GM20431 (cell line): ENCODE results near the gene GPANK1.

Experiments used
- in situ Hi-C: fragments of 300-500 bp; cut with MseI, MboI; formaldehyde crosslinking; loops from one replicate; pipeline ENCODE4 v1.15.0; 2020; ENCODE audit warnings: low sequenced_read_pairs; ENCODE audit not compliant: unreplicated experiment

Gene GPANK1

GRCh38 chr6:31643818-31644454 is 20.9 kb downstream of the GPANK1 start:
- in situ Hi-C loops: no loop called here

GRCh38 chr6:31642798-31643570 is 21.8 kb downstream of the GPANK1 start:
- in situ Hi-C loops: no loop called here

- in situ Hi-C loops: no loop called here
Measured at GRCh38 chr6:31641370-31641769, 23.4 kb downstream of the GPANK1 start.

- in situ Hi-C loops: no loop called here
Measured at GRCh38 chr6:31640612-31641011, 24.2 kb downstream of the GPANK1 start.

- in situ Hi-C loops: no loop called here
Measured at GRCh38 chr6:31639449-31639861, 25.3 kb downstream of the GPANK1 start.

GRCh38 chr6:31639043-31639442 is 25.8 kb downstream of the GPANK1 start:
- in situ Hi-C loops: no loop called here

- in situ Hi-C loops: no loop called here
Measured at GRCh38 chr6:31636698-31637596, 27.9 kb downstream of the GPANK1 start.

GRCh38 chr6:31634969-31635575 is 29.7 kb downstream of the GPANK1 start:
- in situ Hi-C loops: no loop called here

- in situ Hi-C loops: no loop called here
Measured at GRCh38 chr6:31634131-31634530, 30.7 kb downstream of the GPANK1 start.

- in situ Hi-C loops: no loop called here
Measured at GRCh38 chr6:31633447-31633846, 31.4 kb downstream of the GPANK1 start.

GRCh38 chr6:31632279-31632946 is 32.4 kb downstream of the GPANK1 start:
- in situ Hi-C loops: no loop called here

- in situ Hi-C loops: no loop called here
Measured at GRCh38 chr6:31631681-31632278, 33.0 kb downstream of the GPANK1 start.

- in situ Hi-C loops: no loop called here
Measured at GRCh38 chr6:31631209-31631608, 33.6 kb downstream of the GPANK1 start.

- in situ Hi-C loops: no loop called here
Measured at GRCh38 chr6:31630177-31630934, 34.4 kb downstream of the GPANK1 start.

GRCh38 chr6:31629014-31629413 is 35.8 kb downstream of the GPANK1 start:
- in situ Hi-C loops: no loop called here

GRCh38 chr6:31627690-31628287 is 37.0 kb downstream of the GPANK1 start:
- in situ Hi-C loops: no loop called here

GRCh38 chr6:31626952-31627351 is 37.8 kb downstream of the GPANK1 start:
- in situ Hi-C loops: no loop called here

GRCh38 chr6:31624070-31624469 is 40.7 kb downstream of the GPANK1 start:
- in situ Hi-C loops: no loop called here
